Skeletal muscle satellite cell (primary cell): ENCODE results near the gene TRAF3.

Experiments
- H3K27me3 ChIP-seq: 2 replicates; pipeline ENCODE4 v1.7.0; 2013; ENCODE audit warnings: low read length; ENCODE audit not compliant: control insufficient read depth, insufficient read depth
- H3K36me3 ChIP-seq: 2 replicates; pipeline ENCODE4 v1.7.0; 2013; ENCODE audit warnings: mild to moderate bottlenecking, control low read depth, low read length; ENCODE audit not compliant: insufficient read depth
- H3K4me1 ChIP-seq: 2 replicates; pipeline ENCODE4 v1.7.0; 2013; ENCODE audit warnings: low read length; ENCODE audit not compliant: control insufficient read depth, insufficient read depth
- H3K4me2 ChIP-seq: 2 replicates; pipeline ENCODE4 v1.7.0; 2013; ENCODE audit warnings: mild to moderate bottlenecking, low read length
- H3K4me3 ChIP-seq: 2 replicates; pipeline ENCODE4 v1.7.0; 2013; ENCODE audit warnings: low read length
- H3K9ac ChIP-seq: 2 replicates; pipeline ENCODE4 v1.7.0; 2013; ENCODE audit warnings: mild to moderate bottlenecking, low read depth, low read length, moderate library complexity
- H3K9me3 ChIP-seq: replicated peaks from 2 replicates; pipeline ENCODE4 v1.7.0; 2013; ENCODE audit warnings: mild to moderate bottlenecking, control low read depth, low read length

Gene TRAF3

DNA sequence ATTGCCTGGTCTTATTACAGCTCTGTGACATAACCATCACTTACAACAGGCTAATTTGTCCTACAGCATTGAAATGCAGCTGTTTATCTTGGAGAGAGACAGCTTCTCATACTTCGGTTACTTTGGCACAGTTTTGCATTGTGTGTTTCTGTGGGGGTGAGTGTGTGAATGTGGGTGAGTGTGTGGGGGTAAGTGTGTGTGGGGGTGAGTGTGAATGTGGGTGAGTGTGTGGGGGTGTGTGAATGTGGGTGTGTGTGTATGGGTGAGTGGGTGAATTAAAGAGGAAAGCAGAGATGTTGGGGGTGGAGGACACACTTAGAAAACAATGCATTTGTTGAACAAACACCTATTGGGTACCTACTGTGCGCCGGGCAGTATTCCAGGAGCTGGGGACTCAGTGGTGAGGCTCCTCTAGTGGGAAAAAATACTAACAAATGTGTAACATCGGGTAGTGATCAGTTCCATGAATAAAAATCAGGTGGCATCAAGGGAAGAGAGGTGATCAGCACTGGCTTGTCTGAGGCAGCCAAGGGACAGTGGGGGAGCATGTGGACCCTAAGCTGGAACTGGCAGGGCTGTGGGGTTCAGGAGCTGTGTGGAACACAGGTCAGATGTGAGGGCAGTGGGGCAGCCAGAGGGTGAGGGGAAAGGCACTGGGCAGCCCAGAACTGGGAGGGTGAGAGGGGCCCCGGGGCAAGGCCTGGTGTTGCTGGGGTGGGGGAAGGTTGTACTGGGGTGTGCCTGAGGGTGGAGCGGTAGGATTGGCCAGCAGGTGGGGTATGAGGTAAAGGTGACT, 101.1 kb downstream of the TRAF3 start:
- no peaks in the 10 kb centered on the region for H3K27me3 ChIP-seq
- H3K9ac ChIP-seq: no peak overlapping the region
- H3K4me1 ChIP-seq: peaks cover 12% of the 10 kb centered on the region
- no peak overlapping the region for H3K4me3 ChIP-seq
- H3K9me3 ChIP-seq: no peaks in the 10 kb centered on the region
- no peak overlapping the region for H3K4me2 ChIP-seq
- peaks cover 22% of the 10 kb centered on the region for H3K36me3 ChIP-seq

DNA sequence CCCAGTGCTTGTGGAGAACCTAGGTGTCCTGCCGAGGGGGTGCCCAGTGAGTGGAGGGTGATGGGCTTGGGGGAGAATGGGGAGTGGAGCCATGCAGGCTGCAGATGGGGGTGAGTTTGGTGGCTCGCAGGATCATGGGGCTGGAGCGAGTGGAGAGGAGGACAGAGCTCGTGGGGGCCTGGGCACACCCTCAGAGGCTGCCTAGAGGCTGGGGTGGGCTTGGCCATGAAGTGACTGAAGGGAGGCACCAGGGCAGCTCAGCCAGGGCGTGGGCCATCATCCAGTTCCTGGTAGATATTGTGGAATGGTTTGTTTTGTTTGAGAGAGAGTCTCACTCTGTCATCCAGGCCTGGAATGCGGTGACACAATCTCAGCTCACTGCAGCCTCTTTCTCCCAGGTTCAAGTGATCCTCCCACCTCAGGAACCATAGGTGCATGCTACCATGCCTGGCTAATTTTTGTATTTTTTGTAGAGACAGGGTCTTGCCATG, 101.8 kb downstream of the TRAF3 start:
- Histone ChIP-seq H3K4me3 (no peak overlapping the region), H3K9ac (no peak overlapping the region), H3K36me3 (peaks cover 23% of the 10 kb centered on the region), H3K4me2 (no peak overlapping the region), H3K4me1 (peaks cover 12% of the 10 kb centered on the region), H3K9me3 (no peaks in the 10 kb centered on the region), H3K27me3 (no peaks in the 10 kb centered on the region)

DNA sequence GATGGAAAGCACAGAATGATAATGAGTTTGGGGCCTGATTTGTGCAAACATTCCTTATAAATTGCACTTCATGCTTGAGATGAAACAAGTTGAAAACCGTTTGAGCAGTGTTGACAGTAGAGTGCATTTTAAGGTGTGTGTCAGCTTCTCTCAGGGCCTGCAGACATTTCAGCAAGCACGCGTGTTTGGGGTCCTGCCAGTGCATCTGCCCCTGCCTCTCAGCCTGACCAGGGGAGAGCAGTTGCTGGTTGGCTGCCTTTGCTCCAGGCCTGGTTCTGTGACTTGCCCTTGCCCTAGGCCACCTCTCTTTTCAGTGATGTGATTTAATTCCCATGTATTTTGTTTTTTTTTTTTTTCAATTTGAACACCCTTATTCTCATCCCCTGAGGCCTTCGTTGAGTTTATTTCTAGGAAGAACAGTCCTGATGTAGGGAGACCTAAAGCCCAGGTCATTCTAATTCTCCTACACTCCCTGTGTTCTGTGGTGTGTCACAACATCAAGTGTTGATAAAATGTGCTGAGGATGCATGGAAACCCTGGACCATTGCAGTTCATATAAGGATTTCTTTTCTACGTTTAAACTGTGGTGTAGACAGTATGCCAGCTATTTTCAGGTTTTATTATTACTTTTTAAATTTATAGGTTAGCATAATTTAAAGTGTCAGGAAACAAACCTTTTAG, 105.1 kb downstream of the TRAF3 start:
- H3K4me2 ChIP-seq: no peak overlapping the region
- H3K9me3 ChIP-seq: no peaks in the 10 kb centered on the region
- peaks cover 23% of the 10 kb centered on the region for H3K36me3 ChIP-seq
- no peak overlapping the region for H3K9ac ChIP-seq
- H3K4me3 ChIP-seq: no peak overlapping the region
- H3K27me3 ChIP-seq: no peaks in the 10 kb centered on the region
- no peaks in the 10 kb centered on the region for H3K4me1 ChIP-seq

DNA sequence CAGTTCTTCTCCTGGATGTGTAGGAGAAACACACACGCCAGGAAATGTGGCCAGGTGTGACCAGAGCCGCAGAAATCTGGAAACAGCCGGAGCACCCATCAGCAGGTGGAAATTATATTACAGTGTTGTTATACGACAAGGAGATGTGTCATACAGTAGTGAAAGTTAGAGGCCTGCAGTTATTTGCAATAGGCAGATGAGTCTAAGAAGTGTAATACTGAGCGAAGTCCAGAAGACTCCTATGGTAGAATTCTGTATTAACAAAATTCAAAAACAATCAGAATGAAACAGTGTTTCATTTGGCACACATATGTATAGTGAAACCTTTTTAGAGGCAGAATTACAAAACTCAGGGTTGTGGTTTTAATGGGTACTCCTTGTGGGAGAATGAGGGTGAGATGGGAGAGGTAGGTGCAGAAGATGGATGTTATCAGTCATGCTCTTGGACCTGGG, 105.9 kb downstream of the TRAF3 start:
- Histone ChIP-seq H3K36me3 (peaks cover 20% of the 10 kb centered on the region), H3K9me3 (no peaks in the 10 kb centered on the region), H3K4me2 (no peak overlapping the region), H3K4me3 (no peak overlapping the region), H3K9ac (no peak overlapping the region), H3K27me3 (no peaks in the 10 kb centered on the region), H3K4me1 (no peaks in the 10 kb centered on the region)

DNA sequence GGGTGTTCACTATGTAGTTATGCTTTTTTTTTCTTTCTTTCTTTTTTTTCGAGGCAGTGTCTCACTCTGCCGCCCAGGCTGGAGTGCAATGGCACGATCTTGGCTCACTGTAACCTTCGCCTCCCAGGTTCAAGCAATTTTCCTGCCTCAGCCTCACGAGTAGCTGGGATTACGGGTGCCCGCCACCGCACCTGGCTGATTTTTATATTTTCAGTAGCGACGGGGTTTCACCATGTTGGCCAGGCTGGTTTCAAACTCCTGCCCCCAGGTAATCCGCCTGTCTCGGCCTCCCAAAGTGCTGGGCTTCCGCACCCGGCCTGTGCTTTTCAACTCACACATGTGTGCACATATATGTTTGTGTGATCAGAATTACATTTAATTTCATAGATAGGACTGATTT, 106.3 kb downstream of the TRAF3 start:
- H3K4me3 ChIP-seq: no peak overlapping the region
- H3K4me2 ChIP-seq: no peak overlapping the region
- no peaks in the 10 kb centered on the region for H3K4me1 ChIP-seq
- no peaks in the 10 kb centered on the region for H3K27me3 ChIP-seq
- H3K36me3 ChIP-seq: peaks cover 24% of the 10 kb centered on the region
- no peaks in the 10 kb centered on the region for H3K9me3 ChIP-seq
- H3K9ac ChIP-seq: no peak overlapping the region

DNA sequence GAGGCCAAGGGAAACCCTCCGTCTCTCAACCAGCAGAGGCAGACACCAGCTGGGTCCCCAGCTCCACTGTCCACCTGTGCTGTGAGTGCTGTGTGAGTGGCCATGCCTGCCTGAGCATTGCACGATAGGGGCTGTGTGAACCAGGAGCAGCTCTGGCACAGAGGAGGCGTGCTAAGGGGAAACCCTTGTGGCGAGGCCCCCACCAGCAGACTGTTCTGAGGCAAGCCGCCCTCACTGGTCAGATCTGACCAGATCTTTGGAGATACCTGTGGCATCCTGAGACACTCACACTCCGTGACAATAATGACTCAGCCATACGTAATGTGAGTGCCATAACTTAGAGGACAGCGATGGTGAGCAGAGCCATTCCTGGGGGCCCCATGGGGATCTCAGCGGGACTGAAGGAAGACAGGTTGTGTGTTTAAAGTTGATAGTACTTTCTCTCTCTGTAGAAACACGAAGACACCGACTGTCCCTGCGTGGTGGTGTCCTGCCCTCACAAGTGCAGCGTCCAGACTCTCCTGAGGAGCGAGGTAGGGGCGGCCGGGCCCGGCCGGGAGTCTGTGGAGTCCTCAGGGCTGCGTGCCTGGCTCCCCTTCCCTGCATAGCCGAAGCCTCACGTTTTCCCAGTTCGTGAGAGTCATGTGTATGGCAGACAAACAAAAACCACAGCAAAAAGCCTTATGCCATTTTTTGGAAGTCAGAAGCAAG, 108.6 kb downstream of the TRAF3 start:
- H3K4me3 ChIP-seq: no peak overlapping the region
- H3K9ac ChIP-seq: no peak overlapping the region
- peaks cover 20% of the 10 kb centered on the region for H3K36me3 ChIP-seq

DNA sequence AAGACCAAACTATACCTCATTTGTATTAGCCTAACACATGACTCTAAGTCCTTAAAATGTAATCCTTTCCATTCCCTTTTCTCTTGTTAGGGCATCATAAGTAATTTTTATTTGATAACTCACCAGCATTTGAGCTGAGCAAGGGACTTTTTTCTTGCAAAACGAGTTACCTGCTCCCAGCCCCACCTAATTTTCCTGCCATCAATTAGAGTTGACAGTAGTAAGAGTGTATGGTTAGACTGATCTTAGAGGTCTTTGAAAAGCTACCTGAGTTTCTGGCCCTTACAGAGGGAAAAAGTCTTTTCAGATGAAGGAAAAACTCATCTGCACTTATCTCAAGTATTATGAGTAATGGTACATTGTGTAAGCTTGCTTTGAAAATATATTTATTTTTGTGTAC, 111.5 kb downstream of the TRAF3 start:
- Histone ChIP-seq H3K9me3 (no peaks in the 10 kb centered on the region), H3K4me3 (no peak overlapping the region), H3K9ac (no peak overlapping the region), H3K4me2 (no peak overlapping the region), H3K27me3 (no peaks in the 10 kb centered on the region), H3K4me1 (peaks cover 5% of the 10 kb centered on the region), H3K36me3 (peaks cover 20% of the 10 kb centered on the region)

More for the DNA sequence above, 108.6 kb downstream of the TRAF3 start:
- H3K27me3 ChIP-seq: no peaks in the 10 kb centered on the region
- no peak overlapping the region for H3K4me2 ChIP-seq
- no peaks in the 10 kb centered on the region for H3K9me3 ChIP-seq
- H3K4me1 ChIP-seq: no peaks in the 10 kb centered on the region

DNA sequence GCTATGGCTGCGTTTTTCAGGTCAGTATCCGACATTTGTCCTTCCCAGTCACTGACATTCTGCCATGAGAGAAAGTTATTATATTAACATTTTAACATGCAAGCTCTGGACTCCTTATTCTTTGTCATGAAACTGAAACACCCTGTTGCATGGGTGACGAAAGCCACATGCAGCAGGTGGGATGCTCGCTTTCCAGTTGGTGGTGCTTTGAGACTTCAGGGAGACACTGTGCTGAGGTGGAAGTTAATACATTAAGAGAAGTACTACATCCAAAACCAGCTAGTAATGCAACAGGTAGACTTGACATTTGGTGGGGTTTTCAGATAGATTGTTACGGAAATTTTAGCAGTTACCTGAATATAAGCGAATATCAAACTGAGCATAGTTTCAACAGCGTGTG, 112.4 kb downstream of the TRAF3 start:
- no peak overlapping the region for H3K4me3 ChIP-seq
- H3K9me3 ChIP-seq: no peaks in the 10 kb centered on the region
- H3K4me2 ChIP-seq: no peak overlapping the region
- no peaks in the 10 kb centered on the region for H3K27me3 ChIP-seq
- no peak overlapping the region for H3K9ac ChIP-seq
- H3K36me3 ChIP-seq: peaks cover 19% of the 10 kb centered on the region
- H3K4me1 ChIP-seq: peaks cover 5% of the 10 kb centered on the region

DNA sequence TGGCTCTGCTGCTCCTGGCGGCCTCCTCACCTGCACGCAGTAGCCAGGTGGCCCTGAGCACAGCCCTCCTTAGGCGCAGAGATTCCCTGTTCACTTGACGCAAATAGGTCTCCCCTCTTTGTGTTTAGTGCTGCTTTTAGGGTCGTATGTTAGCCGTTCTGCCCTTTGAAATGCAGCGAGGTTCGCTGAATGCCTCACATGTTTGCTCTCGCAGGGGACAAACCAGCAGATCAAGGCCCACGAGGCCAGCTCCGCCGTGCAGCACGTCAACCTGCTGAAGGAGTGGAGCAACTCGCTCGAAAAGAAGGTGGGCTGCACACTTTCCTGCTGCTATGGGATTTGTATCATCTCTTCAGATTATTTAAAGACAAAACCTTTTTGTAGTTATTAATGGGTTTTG, 113.9 kb downstream of the TRAF3 start:
- Histone ChIP-seq H3K36me3 (peaks cover 25% of the 10 kb centered on the region), H3K4me3 (no peak overlapping the region), H3K9me3 (no peaks in the 10 kb centered on the region), H3K9ac (no peak overlapping the region), H3K4me1 (peaks cover 5% of the 10 kb centered on the region), H3K4me2 (no peak overlapping the region), H3K27me3 (no peaks in the 10 kb centered on the region)

DNA sequence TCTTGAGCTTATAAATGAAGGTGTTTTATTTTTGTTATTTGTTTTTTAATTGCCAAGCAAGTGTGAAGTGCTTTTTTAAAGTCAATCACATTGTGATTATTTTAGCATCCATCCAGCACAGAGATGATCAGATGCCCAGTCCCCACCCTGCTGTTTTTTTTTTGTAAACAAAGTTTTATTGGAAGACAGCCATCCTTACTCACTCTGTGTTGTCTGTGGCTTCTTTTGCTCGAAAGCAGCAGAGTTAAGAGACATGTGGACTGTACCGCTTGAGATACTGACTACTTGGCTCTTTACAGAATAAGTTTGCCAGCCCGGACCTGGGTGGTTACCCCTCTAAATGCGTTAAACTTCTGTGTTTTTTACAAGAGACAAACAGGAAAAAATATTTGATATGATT, 114.3 kb downstream of the TRAF3 start:
- H3K4me2 ChIP-seq: no peak overlapping the region
- no peak overlapping the region for H3K4me3 ChIP-seq
- H3K4me1 ChIP-seq: peaks cover 5% of the 10 kb centered on the region
- no peak overlapping the region for H3K9ac ChIP-seq
- H3K27me3 ChIP-seq: no peaks in the 10 kb centered on the region
- no peaks in the 10 kb centered on the region for H3K9me3 ChIP-seq
- peaks cover 25% of the 10 kb centered on the region for H3K36me3 ChIP-seq

DNA sequence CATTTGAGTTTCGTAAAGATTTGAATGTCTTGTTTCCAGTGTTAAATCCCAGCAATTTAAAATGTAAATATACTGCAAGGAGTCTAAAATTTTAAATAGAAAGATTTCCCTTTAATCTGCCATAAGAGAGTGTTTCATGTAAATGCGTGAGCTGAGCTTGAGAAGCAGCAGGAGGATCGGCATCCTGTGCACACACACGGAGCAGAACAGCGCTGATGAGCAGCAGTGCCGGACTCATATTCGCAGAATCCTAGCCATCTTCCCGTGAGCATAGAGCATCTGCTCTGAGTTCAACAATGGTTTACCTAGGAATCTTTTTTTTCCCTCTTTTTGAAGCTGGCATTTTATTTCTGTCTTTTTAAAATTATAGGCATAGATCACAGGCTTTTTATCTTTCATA, 115.4 kb downstream of the TRAF3 start:
- Histone ChIP-seq H3K4me3 (no peak overlapping the region), H3K9ac (no peak overlapping the region), H3K9me3 (no peaks in the 10 kb centered on the region), H3K27me3 (no peaks in the 10 kb centered on the region), H3K4me2 (no peak overlapping the region), H3K4me1 (peaks cover 5% of the 10 kb centered on the region), H3K36me3 (peaks cover 20% of the 10 kb centered on the region)
